CD4-positive, alpha-beta T cell treated with Interleukin-2 at 100 ng/mL for 4 hours (primary cell): ENCODE data around the gene APOH.

ENCODE experiments used
- DNase-seq: peaks from one replicate; pipeline ENCODE4 v3.0.0-alpha.2; 2020; ENCODE audit warnings: low spot score

The APOH gene

GRCh38 chr17:66191593-66192377, 37.4 kb downstream of the APOH start, which contains the start of gene CEP112:
TSS of gene CEP112 (minus strand) at chr17:66192133.
- DNase-seq: peak; percentile 95

- DNase-seq: no peak
Measured at GRCh38 chr17:66190738-66191592, 38.2 kb downstream of the APOH start.

- no peak for DNase-seq
Measured at GRCh38 chr17:66187718-66188117, 41.5 kb downstream of the APOH start.

- DNase-seq: no peak
Measured at GRCh38 chr17:66185862-66186261, 43.4 kb downstream of the APOH start.

- DNase-seq: no peak
Measured at GRCh38 chr17:66184392-66184791, 44.8 kb downstream of the APOH start.

GRCh38 chr17:66183529-66183928, 45.7 kb downstream of the APOH start:
- DNase-seq: no peak

GRCh38 chr17:66178642-66179041, 50.6 kb downstream of the APOH start:
- no peak for DNase-seq

- DNase-seq: no peak
Measured at GRCh38 chr17:66177048-66177447, 52.2 kb downstream of the APOH start.

GRCh38 chr17:66175892-66176291, 53.3 kb downstream of the APOH start:
- no peak for DNase-seq

- no peak for DNase-seq
Measured at GRCh38 chr17:66172691-66173223, 56.5 kb downstream of the APOH start.

GRCh38 chr17:66172144-66172543, 57.1 kb downstream of the APOH start:
- DNase-seq: no peak

- DNase-seq: no peak
Measured at GRCh38 chr17:66171692-66172091, 57.5 kb downstream of the APOH start.

- DNase-seq: no peak
Measured at GRCh38 chr17:66171172-66171571, 58.0 kb downstream of the APOH start.

- no peak for DNase-seq
Measured at GRCh38 chr17:66169839-66170238, 59.4 kb downstream of the APOH start.

GRCh38 chr17:66167189-66167815, 61.9 kb downstream of the APOH start:
- no peak for DNase-seq

- DNase-seq: peak; percentile 55
Measured at GRCh38 chr17:66165537-66166123, 63.6 kb downstream of the APOH start.
